Body of pancreas (tissue), 4 donors: ENCODE results near the gene CDC27.

Source experiments
- CTCF ChIP-seq, 7 experiments: fragments of 450-650 bp in 4 of 7; fragments of 200-600 bp in 3 of 7; sonication (generic) in 3 of 7; IDR thresholded peaks; one replicate each; pipeline ENCODE4 v1.5.1; 2016 to 2019; ENCODE audit warnings: antibody characterized with exemption in 7 of 7
- POLR2A ChIP-seq, 3 donors: fragments of 450-650 bp; IDR thresholded peaks; one replicate each; pipeline ENCODE4 v1.6.1; 2016; ENCODE audit warnings: antibody characterized with exemption in 3 of 3, mild to moderate bottlenecking in 2 of 3

DNA sequence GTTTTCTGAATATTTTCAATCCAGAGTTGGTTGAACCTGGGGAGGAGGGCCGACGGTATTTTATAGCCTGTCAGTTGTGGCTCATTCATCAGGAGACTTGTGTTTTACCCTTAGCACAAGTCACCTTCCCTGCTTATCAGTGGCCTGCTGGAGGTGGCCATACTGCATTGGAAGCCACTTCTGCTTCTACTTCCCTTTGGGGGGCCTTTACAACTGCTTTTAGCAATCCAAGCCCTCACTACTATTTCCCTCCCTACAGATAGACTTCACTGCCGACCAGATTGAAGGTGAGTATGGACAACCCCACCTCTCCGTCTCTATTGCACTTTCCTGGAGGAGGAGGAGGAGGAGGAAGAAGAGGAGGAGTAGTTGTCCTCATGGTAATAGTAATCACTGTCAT lies 24.4 kb upstream of the CDC27 start:
- TF ChIP-seq POLR2A (IDR thresholded peaks at IDR 0.05) (no peak), CTCF (IDR thresholded peaks at IDR 0.05) (no peak)
